Liver (tissue), 3 donors: ENCODE data around the gene KCNJ10.

Source experiments
- CTCF ChIP-seq: fragments of 150-350 bp; IDR thresholded peaks from 2 replicates; pipeline ENCODE4 v1.5.1; 2017; ENCODE audit warnings: improper control_type of control experiment, low read depth, low read length; ENCODE audit not compliant: missing input control
- FOXA2 ChIP-seq: IDR thresholded peaks from 2 replicates; pipeline ENCODE4 v1.6.1; 2016; ENCODE audit warnings: antibody characterized with exemption
- JUND ChIP-seq, 2 donors: IDR thresholded peaks; 2 replicates each; pipeline ENCODE4 v1.6.1; 2016; ENCODE audit warnings: antibody characterized with exemption in 2 of 2
- MAX ChIP-seq: IDR thresholded peaks from 2 replicates; pipeline ENCODE4 v1.6.1; 2016; ENCODE audit warnings: antibody characterized with exemption
- TAF1 ChIP-seq: conservative IDR thresholded peaks from 2 replicates; pipeline ENCODE4 v1.6.1; 2016; ENCODE audit warnings: antibody characterized with exemption, mild to moderate bottlenecking
- YY1 ChIP-seq: IDR thresholded peaks from 2 replicates; pipeline ENCODE4 v1.6.1; 2016; ENCODE audit warnings: antibody characterized with exemption, mild to moderate bottlenecking
- ZBTB33 ChIP-seq: IDR thresholded peaks from 2 replicates; pipeline ENCODE4 v1.6.1; 2016; ENCODE audit warnings: antibody characterized with exemption
- donor health status: healthy.
- donor health status: healthy.

- TF ChIP-seq CTCF = no peak
- TF ChIP-seq ZBTB33 = no peak
- no peak for TF ChIP-seq FOXA2
- no peak for TF ChIP-seq JUND (IDR thresholded peaks at IDR 0.05)
- no peak for TF ChIP-seq YY1
- TF ChIP-seq MAX = no peak
- no peak for TF ChIP-seq TAF1
These were observed 35.2 kb upstream of the KCNJ10 start for GRCh38 chr1:160105155-160105554.
